Left colon (tissue), 2 donors: Measurements from ENCODE around the gene WNT11. TPM values are rescaled to one million over a fixed set of nuclear protein-coding genes. Genes with fewer than 3 reads are reported as not detected.

ENCODE experiments used
- ATAC-seq: fragments of 200-7000 bp; cut with Tn5 transposase; one replicate; pipeline ENCODE4 v1.9.1; 2020; ENCODE audit warnings: mild to moderate bottlenecking, moderate library complexity
- DNase-seq, 2 donors: peaks; one replicate each; pipeline ENCODE4 v3.0.0-alpha.2; 2020
- intact Hi-C, 2 donors: fragments of 100-400 bp; cut with DNase I in 1 of 2; cut with micrococcal nuclease in 1 of 2; formaldehyde crosslinking; loops; one replicate each; pipeline versions ENCODE4 v1.11.2 to v1.14.0; 2022; cut with DNase I, micrococcal nuclease
- total RNA-seq, 2 donors: library from RNA; stranded (reverse); fragmentation: NEBNext Ultra II Directional; extraction: Animal tissue kit (Norgen Biotek cat#: 25700); gene quantifications; one replicate each; pipeline ENCODE4 v1.2.1, GENCODE V29; 2021
- donor health status: DM: no; HTN: no; CAD: no.
- donor health status: DM: yes; HTN: yes; CAD: no.

WNT11 gene
- total RNA-seq, 2 donors from 2014 or later: 7.3 to 7.9 TPM

DNA sequence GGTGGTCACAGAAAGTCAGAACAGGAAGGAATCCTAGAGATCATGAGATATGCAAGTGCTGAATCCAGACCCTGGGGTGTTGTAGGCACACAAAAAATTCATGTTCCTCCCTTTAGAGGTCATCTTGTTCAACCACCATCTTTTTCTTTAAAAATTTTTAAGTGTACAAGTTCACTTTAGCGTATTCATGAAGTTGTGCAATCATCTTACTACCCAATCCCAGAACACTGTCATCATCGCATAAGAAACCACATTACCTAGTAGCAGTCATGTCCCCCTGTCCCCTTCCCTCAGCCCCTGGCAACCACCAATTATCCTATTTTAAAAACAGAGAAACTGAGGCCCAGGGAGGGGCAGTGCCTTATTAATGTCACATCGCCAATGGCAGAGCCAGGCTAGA is 20.3 kb upstream of the WNT11 start:
- ATAC-seq (no peak), DNase-seq (no peak)
- intact Hi-C loops: no loop called here

DNA sequence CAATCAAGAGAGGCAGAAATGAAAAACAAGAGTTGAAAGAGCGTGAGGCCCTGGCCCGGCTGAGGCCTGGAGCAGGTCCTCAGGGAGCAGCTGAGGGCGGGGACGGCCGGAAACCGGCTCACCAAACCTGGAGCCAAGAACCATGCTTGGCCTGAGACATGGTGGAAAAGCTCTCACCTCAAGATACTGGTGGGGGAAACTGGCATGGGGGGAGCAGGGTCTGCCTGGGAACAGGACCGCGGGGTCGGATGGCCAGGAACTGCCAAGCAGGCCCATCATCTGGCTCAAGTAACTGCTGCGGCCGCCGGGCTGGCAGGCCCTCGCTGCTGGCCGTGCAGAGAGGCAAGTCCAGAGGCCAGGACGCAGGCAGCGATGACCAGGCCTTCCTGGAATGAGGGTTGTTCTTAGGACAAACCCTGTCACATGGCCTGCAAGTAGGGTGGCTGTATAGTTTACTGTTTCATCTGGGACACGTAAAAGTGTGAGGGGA is 18.9 kb upstream of the WNT11 start:
- ATAC-seq (no peak), DNase-seq (no peak)
- intact Hi-C loops: no loop called here

DNA sequence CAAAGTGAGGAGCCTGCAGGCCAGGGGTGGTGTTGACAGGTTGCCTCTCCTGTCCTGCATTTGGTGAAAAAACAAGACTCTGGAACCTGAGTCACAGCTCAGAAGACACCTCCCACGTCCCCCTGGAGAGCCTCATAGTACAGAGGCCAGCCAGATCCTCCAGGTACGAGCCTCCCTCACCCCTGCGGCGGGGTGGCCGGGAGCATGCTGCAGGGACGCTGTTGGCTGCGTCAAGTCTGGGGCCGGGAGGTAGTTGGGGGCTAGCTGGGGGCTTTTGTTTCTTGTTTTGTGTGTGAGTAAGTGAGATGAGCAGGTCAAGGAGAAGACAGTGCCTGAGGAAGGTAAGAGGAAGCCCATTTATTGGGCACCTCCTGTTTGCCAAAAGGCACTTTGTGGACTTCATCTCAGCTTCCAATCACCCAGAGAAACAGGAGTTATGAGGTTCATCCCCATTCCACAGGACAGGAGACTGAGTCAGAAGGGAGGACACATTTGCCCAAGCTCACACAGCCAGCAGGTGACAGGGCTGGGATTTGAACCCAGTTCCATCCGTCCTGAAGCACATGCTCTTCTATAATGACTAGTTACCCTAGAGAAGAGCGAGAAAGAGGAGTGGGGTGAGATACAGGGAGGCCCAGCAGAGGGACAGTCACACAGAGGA is 18.3 kb upstream of the WNT11 start:
- ATAC-seq (no peak), DNase-seq (no peak)
- intact Hi-C loops: no loop called here

DNA sequence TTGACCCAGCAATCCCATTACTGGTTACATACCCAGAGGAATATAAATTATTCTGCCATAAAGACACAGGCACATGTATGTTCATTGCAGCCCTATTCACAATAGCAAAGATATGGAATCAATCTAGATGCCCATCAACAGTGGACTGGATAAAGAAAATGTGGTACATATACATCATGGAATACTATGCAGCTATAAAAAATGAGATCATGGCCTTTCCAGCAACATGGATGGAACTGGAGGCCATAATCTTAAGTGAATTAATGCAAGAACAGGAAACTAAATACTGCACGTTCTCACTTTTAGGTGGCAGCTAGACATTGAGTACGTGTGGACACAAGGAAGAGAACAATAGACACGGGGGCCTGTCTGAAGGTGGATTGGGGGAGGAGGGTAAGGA is 15.1 kb upstream of the WNT11 start:
- DNase-seq (no peak), ATAC-seq (no peak)
- intact Hi-C loops: no loop called here

DNA sequence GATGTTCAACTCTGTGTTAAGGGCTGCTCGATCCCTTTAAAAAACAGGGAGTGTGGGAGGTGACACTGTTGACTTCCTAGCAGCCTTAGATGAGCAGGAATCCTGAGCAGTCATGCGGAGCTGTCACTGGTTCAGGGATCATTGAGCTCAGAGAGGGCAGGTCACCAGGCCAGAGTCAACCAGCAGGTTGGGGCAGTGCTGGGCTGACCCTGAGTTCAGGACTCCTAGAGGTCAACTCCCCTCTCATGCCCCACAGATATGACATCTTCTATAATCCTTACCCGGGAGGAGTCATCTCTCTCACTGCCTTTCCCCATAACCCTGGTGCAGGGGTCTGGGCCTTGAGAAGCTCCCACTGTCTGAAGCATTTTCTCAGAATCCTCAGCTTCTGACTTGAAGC is 12.9 kb upstream of the WNT11 start:
- no peak for ATAC-seq
- intact Hi-C loops: no loop called here
- no peak for DNase-seq

DNA sequence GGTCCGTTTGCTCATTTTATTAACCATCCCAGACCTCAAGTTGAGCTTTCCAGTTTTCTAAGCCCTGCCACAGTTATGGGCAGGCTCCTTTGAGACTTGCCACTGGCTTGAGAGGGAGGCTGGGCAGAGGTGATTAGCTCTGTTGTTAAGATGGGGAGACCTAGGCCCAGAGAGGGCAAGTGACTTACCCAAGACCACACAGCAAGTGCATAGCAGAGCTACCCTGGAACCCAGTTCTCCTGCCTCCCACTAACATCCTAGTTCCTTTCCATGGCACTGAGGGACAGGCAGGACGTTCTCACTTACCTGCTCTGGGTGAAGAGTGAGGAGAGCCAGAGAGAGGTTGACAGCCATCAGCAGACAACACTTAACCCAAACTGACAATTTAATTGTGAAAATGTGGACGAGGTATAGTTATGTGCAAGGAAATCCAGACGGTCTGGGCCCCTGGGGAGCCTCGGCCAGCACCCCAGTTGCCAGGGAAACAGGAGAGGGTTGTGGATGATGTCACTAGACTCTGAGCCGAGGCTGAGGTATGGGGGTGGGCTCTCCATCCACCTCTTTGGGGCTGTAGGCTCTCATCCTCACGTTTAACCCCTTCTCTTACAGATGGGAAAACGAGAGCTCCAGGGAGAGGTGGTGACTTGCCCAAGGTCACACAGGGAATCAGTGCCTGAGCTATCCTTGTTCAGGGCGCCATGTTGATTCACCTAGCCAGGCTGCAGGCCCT is 12.3 kb upstream of the WNT11 start:
- no peak for DNase-seq
- ATAC-seq: no peak
- intact Hi-C loops: no loop called here

DNA sequence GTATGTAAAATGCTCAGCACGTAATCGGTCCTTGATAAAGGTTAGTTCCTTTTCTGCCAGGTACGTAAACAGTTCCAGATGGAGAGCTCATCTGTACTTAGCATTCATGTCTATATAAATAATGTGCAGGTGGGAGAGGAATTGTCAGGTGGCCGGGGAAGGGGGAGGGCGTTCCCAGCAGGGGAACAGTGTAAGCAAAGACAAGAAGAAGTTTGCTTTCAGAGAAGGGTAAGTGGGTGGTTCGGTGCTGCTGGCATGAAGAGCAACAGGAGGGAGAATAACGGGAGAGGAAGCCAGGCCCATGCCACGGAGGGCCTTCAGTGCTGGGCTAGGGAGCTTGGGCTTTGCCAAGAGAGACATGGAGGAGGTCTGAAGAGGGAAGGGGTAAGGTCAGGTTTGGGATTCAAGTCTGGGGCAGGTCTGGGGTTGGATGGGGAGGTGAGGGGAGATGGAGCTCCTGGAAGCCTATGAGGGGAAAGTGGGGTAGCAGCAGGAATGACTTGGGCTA is 11.4 kb upstream of the WNT11 start:
- intact Hi-C loops: no loop called here
- ATAC-seq: peak; percentile 31
- DNase-seq: no peak

DNA sequence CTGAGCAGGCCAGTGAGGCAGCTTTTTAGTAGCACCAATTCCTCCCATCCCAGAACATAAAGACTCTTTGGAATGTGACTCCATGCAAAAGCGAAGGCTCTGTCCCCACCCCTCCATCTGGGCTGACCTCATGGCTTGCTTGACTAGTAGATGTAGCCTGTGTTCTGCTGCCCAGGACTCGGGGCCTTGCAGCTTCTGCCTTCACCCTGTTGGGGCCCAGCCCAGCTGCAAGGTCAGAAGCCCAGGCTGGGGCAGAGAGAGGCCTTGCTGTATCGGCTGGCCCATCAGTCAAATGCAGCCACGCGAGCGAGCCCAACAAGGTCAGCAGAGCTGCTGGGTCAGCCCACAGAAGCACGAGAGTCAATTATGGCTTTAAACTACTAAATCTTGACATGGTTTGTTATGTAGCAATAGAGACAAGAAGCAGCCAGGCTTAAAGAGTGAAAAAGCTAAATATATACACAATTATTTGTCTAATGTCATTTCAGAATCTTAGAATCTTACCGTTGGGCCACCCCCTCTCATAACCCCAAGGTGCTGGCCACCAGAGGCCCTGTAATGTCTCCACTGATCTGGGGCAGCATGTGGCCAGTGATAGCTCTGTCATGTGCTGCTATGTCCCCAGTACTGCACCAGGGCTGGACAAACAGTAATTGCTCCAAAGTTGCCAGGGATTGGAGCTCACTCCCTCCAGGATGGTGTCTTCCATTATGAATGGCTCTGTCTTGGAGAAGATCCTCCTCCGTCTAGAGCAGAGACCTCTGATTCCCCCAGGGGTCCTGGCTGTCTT is 10.4 kb upstream of the WNT11 start:
- DNase-seq: no peak
- intact Hi-C loops: no loop called here
- ATAC-seq: no peak

DNA sequence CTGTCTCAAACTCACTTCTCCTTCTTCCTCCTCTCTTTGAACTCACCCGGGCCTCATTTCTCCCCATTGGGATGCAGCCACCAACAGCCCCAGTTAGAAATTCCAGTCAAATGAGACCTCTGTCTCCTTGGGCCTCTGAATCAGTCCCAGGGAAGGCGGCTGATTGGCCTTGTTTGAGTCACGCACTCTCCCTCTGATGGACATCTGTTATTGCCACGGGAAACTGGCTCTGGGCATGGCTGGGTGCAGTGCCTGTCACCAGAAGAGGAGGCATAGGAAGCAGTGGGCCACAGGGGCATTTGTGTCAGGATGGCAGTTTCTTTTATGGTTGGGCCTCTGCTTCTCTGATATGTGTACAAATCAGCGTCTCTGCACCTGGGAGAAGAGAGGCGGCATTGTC is 9.6 kb upstream of the WNT11 start:
- ATAC-seq: no peak
- intact Hi-C loops: no loop called here
- DNase-seq: no peak

DNA sequence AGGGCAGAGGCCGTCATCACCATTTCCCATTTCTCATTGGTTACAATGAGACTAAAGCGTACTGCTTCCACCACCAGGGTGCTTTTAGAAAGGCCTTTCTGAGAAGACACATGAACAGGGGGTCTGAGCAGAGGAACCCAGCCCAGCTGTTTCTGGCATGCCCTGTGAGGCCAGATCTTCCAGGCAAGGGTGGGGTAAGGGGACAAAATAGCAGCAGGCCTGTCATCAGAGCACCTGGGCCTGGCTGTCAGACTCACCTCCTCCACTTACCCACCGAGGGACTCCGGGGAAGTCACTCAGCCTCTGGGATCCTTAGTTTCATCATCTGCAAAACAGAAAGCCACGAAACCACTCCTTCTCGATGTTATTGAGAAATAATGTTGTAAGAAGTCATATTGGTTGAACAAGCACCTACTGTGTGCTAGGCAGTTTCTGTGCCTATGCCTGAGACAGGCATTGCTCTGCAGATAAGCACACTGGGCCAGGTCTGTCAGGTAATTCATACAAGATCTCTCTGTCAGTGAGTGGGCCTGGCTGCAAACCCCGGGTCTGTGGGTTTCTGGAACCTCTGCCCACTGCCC is 8.8 kb upstream of the WNT11 start:
- intact Hi-C loops: no loop called here
- no peak for ATAC-seq
- DNase-seq: no peak

DNA sequence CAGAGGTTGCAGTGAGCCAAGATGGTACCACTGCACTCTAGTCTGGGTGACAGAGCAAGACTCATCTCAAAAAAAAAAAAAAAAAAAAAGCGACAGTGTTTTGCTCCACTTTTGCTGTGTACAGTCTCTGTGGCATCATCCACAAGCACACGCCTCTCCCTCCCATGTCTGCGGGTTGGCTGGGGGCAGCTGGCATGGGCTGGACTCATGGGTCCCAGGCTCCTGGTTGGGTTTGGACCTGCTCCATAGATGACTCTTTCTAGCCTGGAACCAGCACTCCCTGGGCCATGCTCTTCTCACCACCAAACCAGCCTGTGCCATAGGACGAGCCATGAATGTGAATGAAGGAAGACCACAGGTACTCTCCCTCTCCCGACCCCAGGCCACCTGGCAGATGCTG is 7.9 kb upstream of the WNT11 start:
- intact Hi-C loops: no loop called here
- DNase-seq: no peak

DNA sequence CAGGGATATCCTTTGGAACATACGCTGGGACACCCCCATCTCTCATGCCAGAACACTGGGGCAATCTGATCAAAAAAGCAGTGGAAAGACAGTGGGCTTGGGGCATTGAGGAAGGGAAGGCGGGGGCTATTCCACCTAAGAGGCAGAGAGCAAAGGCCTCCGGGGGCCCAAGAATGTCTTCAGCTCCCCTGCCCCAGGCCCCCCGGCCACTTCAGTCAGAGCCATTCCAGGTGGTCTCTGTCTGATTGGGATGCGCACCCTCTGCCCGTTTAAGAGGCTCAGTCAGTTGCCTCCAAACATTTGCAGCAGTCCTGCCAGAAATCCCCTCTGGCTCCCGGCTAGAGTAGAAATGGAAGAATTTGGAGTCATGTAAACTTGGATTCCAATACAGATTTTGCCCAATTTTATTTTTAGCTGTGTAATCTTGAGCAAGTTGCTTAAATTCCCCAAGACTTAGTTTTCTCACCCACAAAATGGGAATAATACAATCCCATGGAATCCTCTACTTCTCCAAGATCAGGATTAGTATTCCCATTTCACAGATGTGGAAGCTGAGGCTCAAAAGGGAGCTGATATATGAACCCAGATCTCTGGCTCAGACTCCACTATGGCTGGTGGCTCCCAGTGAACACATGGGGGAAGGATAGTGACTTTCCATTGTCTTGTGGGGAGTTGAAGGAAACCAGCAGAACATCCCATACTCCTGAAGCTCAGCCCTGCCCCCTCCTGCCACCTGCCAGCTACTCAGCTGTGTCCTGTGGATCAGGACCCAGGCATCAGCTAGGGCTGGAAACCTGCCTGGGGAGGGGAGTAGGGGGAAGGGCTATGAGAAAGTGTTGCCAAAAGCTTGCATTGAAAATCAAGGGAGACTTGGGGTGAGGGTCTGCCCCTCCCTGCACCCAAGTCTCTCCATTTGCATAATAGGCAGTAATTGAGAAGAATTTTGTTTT is 6.1 kb upstream of the WNT11 start:
- no peak for ATAC-seq
- DNase-seq: no peak
- intact Hi-C loops: no loop called here

More for the DNA sequence above, 7.9 kb upstream of the WNT11 start:
- ATAC-seq: no peak

DNA sequence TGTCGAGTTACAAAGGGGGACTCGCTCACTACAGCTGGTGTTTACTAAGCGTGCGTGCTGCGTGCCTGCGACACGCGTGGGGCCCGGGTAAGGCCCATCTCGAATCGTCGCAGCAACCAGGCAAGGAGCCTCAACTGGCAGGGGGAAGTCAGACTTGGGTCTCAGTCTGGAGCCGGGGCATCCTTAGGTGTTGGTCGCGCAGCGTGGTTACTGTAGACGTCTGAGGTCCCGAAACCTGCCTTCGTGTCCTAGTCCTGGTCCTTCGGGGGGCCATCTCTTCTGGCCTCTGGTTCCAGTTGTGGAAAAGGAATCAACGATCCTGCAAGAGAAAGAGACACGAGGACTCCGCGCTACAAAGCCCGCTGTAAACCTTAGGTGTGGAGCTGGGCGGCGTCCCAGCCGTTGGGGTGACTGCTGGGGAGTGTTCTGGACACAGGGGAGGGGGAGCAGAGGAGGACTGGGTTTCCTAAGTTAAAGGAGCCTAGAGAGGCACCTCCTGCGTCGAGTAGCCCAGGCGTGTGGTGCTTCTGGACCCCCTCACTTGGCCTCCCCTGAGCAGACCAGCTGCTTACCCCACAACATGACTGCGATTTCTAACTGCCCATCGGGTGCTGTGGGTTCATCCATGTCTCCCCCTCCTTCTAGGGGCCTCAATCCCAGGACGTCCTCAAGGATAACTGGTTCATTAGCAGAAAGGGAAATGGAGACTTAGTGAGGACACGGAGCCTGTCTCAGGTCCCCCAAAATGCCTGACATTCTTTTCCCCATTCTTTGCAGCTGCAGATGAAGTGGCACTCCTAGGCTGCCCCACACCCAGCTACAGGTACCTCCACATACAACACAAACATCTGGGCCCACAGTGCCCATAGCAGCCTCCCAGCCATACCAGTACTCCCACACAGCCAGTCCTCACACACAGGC is 4.9 kb upstream of the WNT11 start:
- no peak for ATAC-seq
- DNase-seq: peak in 1 of 2 donors; percentile 38
- intact Hi-C loops: no loop called here

DNA sequence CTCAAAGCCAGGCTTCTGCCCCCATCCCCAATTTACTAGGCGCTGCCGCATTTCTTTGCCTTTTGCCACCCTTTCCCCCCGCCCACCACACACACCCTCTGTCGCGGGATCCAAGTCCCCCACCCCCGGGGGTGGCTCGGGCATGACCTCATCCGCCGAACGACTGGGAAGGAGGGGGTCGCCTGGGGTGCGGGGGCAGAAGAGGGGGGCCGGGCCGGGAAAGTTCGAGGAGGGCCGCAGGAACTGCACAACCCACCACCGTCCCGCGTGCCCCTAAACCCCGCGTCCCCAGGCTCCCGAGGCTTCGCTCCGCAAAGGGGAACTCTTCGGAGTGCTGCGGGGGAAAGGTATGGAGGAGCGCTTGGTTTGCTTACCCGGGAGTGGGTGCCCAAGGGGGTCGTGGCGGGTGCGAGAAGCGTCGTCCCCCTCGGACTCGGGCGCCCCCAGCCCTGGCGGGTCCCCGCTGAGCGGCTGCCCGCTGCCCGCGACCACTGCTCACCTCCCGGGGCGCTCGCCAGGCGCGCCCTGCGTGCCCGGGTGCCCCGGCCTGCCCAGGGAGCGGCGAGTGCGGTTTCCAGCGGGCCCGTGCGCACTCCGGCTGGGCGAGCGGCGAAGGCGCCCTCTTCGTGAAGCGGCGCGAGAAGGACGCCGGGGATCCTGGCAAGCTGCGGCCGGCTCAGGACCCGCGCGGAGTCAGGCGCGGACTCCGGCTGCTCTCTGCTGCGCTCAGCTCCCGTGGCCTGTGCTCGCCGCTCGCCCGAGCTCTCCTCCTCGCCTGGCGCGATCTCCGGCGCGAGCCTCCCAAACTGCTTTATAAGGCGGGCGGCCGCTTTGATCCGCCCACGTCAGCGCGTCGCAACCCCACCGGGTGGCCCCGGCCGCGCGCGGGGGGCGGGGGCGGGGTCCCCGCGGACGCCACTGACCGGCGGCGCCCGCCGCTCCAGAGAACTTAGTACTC is 4.0 kb upstream of the WNT11 start:
- ATAC-seq: peak; percentile 18
- DNase-seq: peak; percentile 60 to 77
- intact Hi-C loops: loop anchor here (5.0 kb wide), 1 partner anchor 107 kb away; no protein-coding TSS in a partner anchor

DNA sequence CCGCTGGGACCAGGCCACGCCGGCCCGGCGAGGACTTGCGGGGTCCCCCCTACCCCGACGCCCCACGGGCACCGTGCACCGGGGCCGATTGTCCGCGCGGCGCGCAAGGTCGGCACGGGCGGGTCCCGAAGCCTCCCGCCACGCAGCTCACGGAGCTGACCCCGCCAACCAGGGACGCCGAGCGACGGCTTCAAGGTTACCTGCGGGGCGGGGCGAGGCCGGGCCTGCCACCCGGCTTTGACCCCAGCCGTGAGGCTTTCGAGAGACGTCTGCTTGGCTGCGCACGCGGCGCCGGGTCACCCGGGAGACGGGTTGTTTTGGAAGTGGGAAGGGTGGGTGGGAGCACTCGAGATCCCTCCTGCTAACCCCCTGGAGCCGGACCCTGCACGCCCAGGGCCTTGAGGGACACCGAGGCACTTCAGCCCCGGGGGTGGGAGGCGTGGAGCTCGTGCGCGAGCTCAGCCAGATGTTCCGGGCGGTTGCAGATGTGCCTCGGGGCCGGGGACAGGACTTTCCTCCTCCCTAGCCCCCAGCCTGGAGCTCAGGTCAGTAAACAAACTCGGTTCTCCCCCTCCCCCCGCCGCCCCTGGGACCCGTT is 3.2 kb upstream of the WNT11 start:
- intact Hi-C loops: loop anchor here (5.0 kb wide), 1 partner anchor 108 kb away; no protein-coding TSS in a partner anchor
- ATAC-seq: peak; percentile 26
- peak; percentile 47 to 72 for DNase-seq
